Glomerular visceral epithelial cell (primary cell): ENCODE measurements around the gene BORA.
"Not testable (repeated sequence)": the region's sequence is repeated elsewhere in the genome, so short reads cannot be mapped to it uniquely, and the experiment has no call there.

ENCODE experiments used
- DNase-seq: peaks from one replicate; pipeline ENCODE4 v3.0.0-alpha.2; 2016; ENCODE audit errors: extremely low spot score

The BORA gene

DNA sequence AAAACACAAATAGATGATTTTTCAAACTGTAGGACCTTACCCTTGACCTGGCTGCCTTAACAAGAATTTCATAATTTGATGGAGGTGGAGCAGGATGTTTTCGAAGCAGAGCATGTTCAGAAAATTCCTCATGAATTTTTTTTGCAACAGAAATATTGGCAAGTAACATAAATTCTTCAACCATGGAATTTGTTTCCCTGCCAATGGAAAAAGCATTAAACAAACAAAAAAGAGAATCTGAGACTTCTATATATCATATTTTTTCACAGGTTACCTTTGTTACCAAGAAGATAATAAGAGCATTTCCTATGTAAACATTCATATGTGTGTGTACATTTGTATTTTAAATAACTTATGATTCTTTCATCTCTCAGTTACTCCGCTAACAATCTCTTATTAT lies 35.7 kb downstream of the BORA start:
- no peak for DNase-seq

DNA sequence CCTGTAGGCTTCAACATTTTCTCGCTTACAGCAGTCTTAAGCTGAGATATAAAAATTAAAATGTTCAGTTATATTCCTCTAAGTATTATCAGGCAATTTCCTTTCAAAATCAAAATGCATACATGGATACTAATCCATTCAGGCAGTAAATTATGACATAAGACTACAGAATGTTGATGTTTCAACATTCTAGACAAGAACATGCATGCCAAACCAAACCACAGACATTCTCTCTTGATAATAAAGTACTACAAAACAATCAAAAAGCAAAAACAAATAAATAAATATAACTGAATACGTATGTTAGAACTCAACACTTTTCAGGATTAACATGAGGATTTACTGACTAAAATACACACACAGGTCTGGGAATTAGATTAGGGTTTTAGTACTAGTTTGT lies 46.3 kb downstream of the BORA start:
- DNase-seq: no peak

DNA sequence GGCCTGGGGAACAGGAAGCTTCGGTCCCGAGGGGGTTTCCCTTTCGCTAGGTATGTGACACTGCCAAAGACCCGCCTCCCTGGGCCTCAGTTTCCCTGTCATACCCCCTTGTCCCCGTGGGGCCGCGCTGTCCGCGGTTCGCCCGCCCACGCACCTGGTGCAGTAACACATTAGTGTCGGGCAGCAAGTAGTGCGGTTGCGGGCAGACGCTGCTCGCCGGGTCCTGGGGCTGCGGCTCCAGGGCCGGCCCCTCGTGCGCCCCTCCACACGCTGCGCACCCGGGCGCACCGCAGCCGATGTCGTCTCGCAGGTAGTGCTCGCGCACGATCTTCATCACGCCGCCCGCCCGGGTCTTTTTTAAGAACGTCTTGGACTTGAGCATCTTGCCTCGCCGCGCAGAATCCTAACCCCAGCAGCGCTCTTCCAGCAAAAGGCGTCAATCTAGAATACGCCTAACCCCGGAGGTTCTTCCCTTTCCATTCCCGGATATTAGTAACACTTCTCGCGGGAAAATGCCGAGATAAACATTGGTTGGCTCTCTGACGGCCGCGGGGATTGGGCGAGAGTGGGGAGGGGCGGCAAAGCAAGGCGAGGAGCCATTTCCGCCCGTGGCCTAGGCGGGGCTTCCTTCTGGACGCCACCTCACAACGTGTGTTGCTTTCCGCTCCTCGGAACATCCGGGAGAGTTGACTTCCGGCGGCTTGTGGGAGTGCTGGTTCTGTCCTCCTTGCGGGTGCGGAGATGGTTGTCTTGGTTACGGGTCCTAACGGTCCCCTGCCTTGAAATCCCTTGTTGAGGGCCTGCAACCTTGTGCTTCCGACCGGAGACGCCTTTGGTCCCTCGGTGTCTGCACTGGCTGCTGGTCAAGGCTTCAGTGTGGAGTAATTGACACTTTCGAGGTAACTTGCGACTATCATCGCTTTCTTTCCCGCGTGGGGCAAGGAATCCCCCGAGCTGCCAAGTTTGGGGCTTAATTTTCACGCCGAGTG lies 54.0 kb downstream of the BORA start, which contains the start of the genes DIS3 and PIBF1:
Gene DIS3, minus strand, starts transcription at position 450 of the 989 bp plus-strand sequence. Its CDS starts 68 bp downstream, at position 382.
Gene PIBF1, plus strand, starts transcription at position 683 of the 989 bp plus-strand sequence. CDS start 1,337 bp downstream, outside the sequence.
- peak; percentile 98 for DNase-seq

DNA sequence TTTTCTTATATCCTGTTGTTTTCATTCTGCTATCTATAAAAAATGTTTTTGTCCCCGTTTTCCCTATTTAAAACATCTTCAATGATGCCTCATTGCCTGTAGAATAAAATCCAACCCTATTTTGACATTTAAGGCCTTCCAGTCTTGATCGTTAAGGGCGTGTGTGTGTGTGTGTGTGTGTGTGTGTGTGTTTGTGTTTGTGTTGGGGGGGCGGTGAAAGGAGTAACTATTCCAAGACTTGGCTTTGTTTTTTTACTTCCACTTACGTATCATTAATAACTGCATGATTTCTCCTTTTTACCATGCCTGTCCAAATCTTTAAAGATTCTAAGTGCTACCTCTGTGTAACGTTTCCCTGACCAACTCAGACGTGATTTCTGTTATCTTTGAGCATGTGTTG lies 55.0 kb downstream of the BORA start:
- DNase-seq: no peak

DNA sequence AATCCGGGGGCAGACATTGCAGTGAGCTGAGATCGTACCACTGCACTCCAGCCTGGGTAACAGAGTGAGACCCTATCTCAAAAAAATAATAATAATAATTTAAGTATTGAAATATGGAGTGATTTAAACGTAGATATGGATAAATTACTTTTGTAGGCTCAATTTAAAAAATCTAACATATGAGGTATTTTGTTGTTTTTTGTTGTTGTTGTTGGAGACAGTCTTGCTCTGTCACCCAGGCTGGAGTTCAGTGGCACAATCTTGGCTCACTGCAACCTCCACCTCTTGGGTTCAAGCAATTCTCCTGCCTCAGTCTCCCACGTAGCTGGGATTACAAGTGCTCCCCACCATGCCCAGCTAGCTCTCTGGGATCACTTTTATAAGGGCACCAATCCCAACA lies 57.0 kb downstream of the BORA start:
- DNase-seq: not testable (repeated sequence)

DNA sequence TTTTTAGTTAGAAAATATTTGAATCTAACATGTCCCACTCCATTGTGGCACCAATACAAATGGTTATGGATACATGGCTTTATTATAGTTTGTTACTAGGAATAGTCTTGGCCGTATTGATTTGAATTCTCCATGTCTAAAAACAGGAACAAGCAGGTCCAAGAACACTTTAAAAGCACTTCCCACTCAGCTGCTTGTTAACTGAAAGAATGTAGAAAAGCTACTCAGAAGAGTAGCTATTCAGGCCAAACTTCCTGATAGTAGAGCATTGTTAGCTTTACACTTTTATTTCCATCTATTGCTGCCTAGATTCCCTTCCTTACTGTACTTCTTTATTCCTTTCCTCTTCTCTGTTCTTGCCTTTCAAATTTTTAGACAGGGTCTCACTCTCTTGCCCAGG lies 61.1 kb downstream of the BORA start:
- no peak for DNase-seq

DNA sequence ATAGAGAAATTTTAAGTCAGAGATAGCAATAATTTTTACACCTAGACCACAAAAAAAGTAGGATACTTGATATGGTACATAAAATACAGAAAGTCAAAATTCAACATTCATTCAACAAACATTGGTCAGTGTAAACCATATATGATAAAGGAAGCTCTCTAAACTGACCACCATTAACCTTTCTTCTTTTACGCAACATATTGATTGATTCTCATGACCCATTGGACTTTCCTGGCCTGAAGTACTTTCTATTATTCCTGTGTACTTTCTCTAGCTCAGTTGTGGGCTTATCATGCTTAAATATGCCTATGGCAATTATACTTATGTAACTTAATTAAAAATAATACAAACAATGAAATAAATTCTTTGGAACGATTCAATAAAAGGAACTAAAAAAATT lies 64.9 kb downstream of the BORA start:
- no peak for DNase-seq

DNA sequence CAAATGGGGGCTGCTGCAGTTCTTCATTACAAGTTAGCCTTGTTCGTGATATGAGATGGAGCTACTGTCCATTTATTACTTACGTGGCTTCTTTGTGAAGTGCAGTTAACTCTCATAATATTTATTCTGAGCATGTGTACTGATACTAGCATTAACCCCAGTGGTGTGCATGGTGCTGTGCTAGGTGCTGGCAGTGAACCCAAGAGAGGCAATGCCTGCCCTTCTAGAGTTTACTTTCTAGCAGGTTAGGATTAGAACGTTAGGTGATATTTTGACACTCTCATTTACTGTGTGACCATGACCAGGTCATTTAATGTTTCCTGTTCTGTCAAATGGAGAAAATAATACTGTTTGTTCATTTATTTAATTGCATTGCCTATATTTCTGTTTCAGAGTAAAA lies 71.1 kb downstream of the BORA start:
- DNase-seq: no peak

DNA sequence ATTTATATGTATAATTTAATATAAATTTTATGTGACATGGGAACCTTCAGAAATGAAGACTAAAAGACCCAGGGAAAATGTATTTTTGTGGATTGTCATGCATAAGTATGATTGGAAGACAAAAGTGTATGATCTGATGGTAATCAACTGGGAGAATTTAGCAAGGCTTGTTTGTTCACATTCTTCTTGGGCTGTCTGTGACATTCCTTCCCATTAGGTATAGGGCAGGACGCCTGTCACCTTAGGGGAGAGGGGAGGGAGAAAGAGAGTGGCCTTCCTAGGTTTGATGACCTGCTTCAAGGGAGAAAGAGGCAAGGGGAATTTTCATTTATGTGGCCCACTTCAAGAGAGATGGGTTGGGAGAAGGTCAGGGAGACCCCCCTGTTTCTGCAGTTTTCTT lies 76.6 kb downstream of the BORA start:
- no peak for DNase-seq
